Upper lobe of left lung (tissue), 4 donors: ENCODE measurements around the gene UNC13C.

Experiments used
- POLR2A ChIP-seq, 4 donors: fragments of 450-650 bp; IDR thresholded peaks; one replicate each; pipeline ENCODE4 v1.5.1; 2016 to 2017; ENCODE audit warnings: antibody characterized with exemption in 4 of 4, mild to moderate bottlenecking in 2 of 4
- TF ChIP-seq, protein P1 (sequence below), 6 experiments: fragments of 450-650 bp in 4 of 6; fragments of 200-600 bp in 2 of 6; sonication (generic) in 2 of 6; IDR thresholded peaks; one replicate each; pipeline ENCODE4 v1.5.1; 2016 to 2019; ENCODE audit warnings: antibody characterized with exemption in 6 of 6

GRCh38 chr15:54659646-54660045 lies 681.4 kb downstream of the UNC13C start:
- TF ChIP-seq, protein P1, sequence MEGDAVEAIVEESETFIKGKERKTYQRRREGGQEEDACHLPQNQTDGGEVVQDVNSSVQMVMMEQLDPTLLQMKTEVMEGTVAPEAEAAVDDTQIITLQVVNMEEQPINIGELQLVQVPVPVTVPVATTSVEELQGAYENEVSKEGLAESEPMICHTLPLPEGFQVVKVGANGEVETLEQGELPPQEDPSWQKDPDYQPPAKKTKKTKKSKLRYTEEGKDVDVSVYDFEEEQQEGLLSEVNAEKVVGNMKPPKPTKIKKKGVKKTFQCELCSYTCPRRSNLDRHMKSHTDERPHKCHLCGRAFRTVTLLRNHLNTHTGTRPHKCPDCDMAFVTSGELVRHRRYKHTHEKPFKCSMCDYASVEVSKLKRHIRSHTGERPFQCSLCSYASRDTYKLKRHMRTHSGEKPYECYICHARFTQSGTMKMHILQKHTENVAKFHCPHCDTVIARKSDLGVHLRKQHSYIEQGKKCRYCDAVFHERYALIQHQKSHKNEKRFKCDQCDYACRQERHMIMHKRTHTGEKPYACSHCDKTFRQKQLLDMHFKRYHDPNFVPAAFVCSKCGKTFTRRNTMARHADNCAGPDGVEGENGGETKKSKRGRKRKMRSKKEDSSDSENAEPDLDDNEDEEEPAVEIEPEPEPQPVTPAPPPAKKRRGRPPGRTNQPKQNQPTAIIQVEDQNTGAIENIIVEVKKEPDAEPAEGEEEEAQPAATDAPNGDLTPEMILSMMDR (IDR thresholded peaks at IDR 0.05), result no peak
- no peak for TF ChIP-seq POLR2A (IDR thresholded peaks at IDR 0.05)
